Activated B cell treated with CpG ODN at 0.5 μM for 24 hours (primary cell): ENCODE results near the gene CPLX3. TPM values are rescaled to one million over a fixed set of nuclear protein-coding genes. Genes with fewer than 3 reads are reported as not detected.
A peak's percentile ranks its signal among the peaks of the same experiment; 100 is the strongest.

ENCODE experiments used
- ATAC-seq: fragments of 200-7000 bp; cut with Tn5 transposase; one replicate; pipeline ENCODE4 v1.10.0; 2021; ENCODE audit warnings: low read depth, mild to moderate bottlenecking, moderate library complexity
- CTCF ChIA-PET: fragments of 350-600 bp; sonication (Branson Sonifier 250); formaldehyde crosslinking; loops from one replicate; lab custom pipeline; 2021; ENCODE audit warnings: antibody characterized with exemption; lab: Charles Lee
- POLR2A ChIA-PET: fragments of 350-600 bp; sonication (Branson Sonifier 250); formaldehyde crosslinking; loops from one replicate; lab custom pipeline; 2021; ENCODE audit warnings: antibody characterized with exemption; lab: Charles Lee
- DNase-seq: peaks from one replicate; pipeline ENCODE4 v3.0.0; 2022
- H3K27ac Mint-ChIP-seq: one replicate; pipeline ENCODE4 v1.8.0; 2020; ENCODE audit warnings: mixed read lengths
- H3K27me3 Mint-ChIP-seq: one replicate; pipeline ENCODE4 v1.8.0; 2021; ENCODE audit warnings: mixed read lengths
- H3K36me3 Mint-ChIP-seq: one replicate; pipeline ENCODE4 v1.8.0; 2021; ENCODE audit warnings: low read depth, mixed read lengths
- H3K4me1 Mint-ChIP-seq: one replicate; pipeline ENCODE4 v1.8.0; 2021; ENCODE audit warnings: mixed read lengths
- H3K4me3 Mint-ChIP-seq: one replicate; pipeline ENCODE4 v1.8.0; 2020; ENCODE audit warnings: mild to moderate bottlenecking, mixed read lengths
- H3K9me3 Mint-ChIP-seq: one replicate; pipeline ENCODE4 v1.8.0; 2020; ENCODE audit warnings: mixed read lengths
- CTCF ChIP-seq: fragments of 200-600 bp; IDR thresholded peaks from one replicate; pipeline ENCODE4 v1.8.0; 2022; ENCODE audit warnings: antibody characterized with exemption, mild to moderate bottlenecking
- intact Hi-C: fragments of 100-400 bp; cut with micrococcal nuclease; formaldehyde crosslinking; loops from one replicate; pipeline ENCODE4 v1.15.1; 2024
- total RNA-seq: library from RNA; stranded (reverse); gene quantifications from 2 replicates; pipeline ENCODE4 v1.2.3, GENCODE V29; 2022

The CPLX3 gene
- total RNA-seq, 1 donor from 2014 or later, result 0.22 TPM

DNA sequence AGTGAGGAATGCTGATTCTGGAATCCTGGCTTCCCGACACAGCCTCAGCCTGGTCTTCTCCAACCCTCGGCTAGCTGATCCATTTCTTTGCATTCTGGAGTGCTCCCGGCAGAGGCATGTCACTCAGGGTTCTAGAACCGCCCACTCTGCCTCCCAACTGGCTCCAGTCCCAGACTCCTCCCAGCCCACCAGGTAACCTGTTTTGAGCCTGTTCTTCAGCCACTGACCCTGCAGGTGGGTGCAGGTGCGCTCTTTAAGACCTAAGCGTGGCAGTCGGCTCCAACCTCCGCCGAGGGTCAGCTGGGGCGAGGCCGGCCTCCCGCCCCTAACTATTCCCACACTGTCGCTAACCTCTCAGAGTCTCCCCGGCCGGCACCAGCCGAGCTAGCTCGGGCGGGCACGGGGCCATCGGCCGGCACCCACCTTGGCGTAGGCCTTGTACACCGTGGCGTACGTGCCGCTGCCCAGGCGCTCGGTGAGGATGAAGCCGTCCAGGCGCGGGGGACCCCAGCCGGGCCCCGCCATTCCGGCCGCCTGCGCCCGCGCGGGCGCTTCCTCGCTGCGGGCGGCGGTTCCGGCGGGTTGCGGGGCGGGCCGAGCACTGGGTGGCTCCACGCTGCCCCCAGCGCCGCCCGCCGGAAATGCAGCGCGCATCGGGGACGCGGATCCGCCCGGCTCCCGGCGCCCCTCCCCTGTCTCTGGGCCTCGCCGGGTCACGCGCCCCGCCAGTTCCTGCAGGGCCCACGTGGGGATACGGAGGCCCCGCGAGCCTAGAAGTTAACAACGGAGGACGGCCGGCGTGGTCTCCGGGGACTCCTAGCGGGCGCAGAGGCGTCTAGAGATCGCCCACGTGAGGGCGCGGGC is 16.4 kb downstream of the CPLX3 start, which contains the start of gene ULK3:
Gene ULK3, minus strand, starts transcription at position 576 of the 864 bp plus-strand sequence. Its CDS starts 51 bp downstream, at position 525.
- peak; percentile 95 for ATAC-seq
- H3K4me1 Mint-ChIP-seq, result peaks cover 48% of the 10 kb centered on the region
- H3K9me3 Mint-ChIP-seq, result no peaks in the 10 kb centered on the region
- TF ChIP-seq CTCF, result no peak
- POLR2A ChIA-PET, result interaction anchor here (0.6 to 6.3 kb wide), 15 partner anchors 12 to 95 kb away, joined by 3 to 42 read pairs (median 5); partner anchors contain the start of genes COX5A and CSK
- intact Hi-C loops, result loop anchor here (1.0 to 2.0 kb wide), 11 partner anchors 14 to 208 kb away; partner anchors contain the start of genes COX5A, CPLX3, FAM219B and MPI
- no peaks in the 10 kb centered on the region for H3K27me3 Mint-ChIP-seq
- peak within 1 kb of the TSS; percentile 77 for H3K27ac Mint-ChIP-seq
- peaks cover 37% of the 10 kb centered on the region for H3K36me3 Mint-ChIP-seq
- CTCF ChIA-PET, result interaction anchor here (1.1 to 2.5 kb wide), 7 partner anchors 27 to 108 kb away, joined by 3 to 14 read pairs (median 5); partner anchors contain the start of gene FAM219B
- H3K4me3 Mint-ChIP-seq, result peak within 1 kb of the TSS; percentile 91
- peak; percentile 97 for DNase-seq

GRCh38 chr15:74843445-74843828 is 17.0 kb downstream of the CPLX3 start:
- peak overlapping the region; percentile 77 for H3K27ac Mint-ChIP-seq
- ATAC-seq (no peak), DNase-seq (no peak)
- intact Hi-C loops, result loop anchor here (1.0 to 2.0 kb wide), 11 partner anchors 13 to 209 kb away; partner anchors contain the start of genes COX5A, CPLX3, FAM219B and MPI
- H3K36me3 Mint-ChIP-seq, result peaks cover 43% of the 10 kb centered on the region
- POLR2A ChIA-PET, result interaction anchor here (0.6 to 6.3 kb wide), 12 partner anchors 11 to 95 kb away, joined by 3 to 42 read pairs (median 5); partner anchors contain the start of genes COX5A and CSK
- no peaks in the 10 kb centered on the region for H3K9me3 Mint-ChIP-seq
- peak overlapping the region; percentile 81 for H3K4me3 Mint-ChIP-seq
- H3K4me1 Mint-ChIP-seq, result peaks cover 48% of the 10 kb centered on the region
- no peaks in the 10 kb centered on the region for H3K27me3 Mint-ChIP-seq
- TF ChIP-seq CTCF, result no peak
- CTCF ChIA-PET, result interaction anchor here (1.1 to 2.5 kb wide), 6 partner anchors 27 to 107 kb away, joined by 3 to 14 read pairs (median 4); partner anchors contain the start of gene FAM219B

DNA sequence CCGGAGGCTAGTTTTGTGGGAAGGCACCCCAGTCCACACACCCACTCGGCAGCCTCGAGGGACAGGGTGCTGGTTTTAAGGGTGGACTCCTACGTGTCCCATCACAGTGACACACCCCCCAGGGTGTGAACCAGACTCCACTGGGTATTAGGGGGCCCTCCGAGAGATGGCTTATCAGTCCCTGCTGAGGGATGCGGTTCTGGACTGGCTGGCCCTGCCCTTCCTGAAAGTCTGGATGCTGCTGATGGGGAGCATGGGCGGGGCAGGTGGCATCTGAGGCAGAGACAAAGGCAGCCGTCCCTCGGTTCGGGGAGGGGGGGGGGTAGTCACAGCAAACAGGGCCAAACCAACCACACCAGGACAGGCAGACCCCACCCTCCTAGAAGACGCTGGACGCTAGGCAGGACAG is 17.5 kb downstream of the CPLX3 start:
- intact Hi-C loops, result loop anchor here (1.0 to 2.0 kb wide), 11 partner anchors 13 to 209 kb away; partner anchors contain the start of genes COX5A, CPLX3, FAM219B and MPI
- ChIA-PET CTCF (interaction anchor here (1.2 to 2.5 kb wide), 3 partner anchors 26 to 73 kb away, joined by 4 to 8 read pairs (median 5); partner anchors contain the start of gene FAM219B), POLR2A (interaction anchor here (1.0 to 6.3 kb wide), 9 partner anchors 10 to 67 kb away, joined by 3 to 42 read pairs (median 5); partner anchors contain the start of genes CSK and FAM219B)
- ATAC-seq (no peak), DNase-seq (no peak)
- Mint-ChIP-seq H3K9me3 (no peaks in the 10 kb centered on the region), H3K4me1 (peaks cover 48% of the 10 kb centered on the region), H3K4me3 (no peak overlapping the region), H3K27ac (peak overlapping the region; percentile 77), H3K27me3 (no peaks in the 10 kb centered on the region), H3K36me3 (peaks cover 44% of the 10 kb centered on the region)
- TF ChIP-seq CTCF, result no peak

- POLR2A ChIA-PET, result interaction anchor here (0.5 to 6.3 kb wide), 11 partner anchors 10 to 255 kb away, joined by 3 to 42 read pairs (median 4); partner anchors contain the start of genes CSK and FAM219B
These were observed 18.1 kb downstream of the CPLX3 start for GRCh38 chr15:74844319-74845207.

More at GRCh38 chr15:74844319-74845207, 18.1 kb downstream of the CPLX3 start:
- no peaks in the 10 kb centered on the region for H3K27me3 Mint-ChIP-seq
- H3K27ac Mint-ChIP-seq, result peak overlapping the region; percentile 65
- DNase-seq, result no peak
- intact Hi-C loops, result no loop called here
- no peak overlapping the region for H3K4me3 Mint-ChIP-seq
- no peak for TF ChIP-seq CTCF
- CTCF ChIA-PET, result interaction anchor here (0.9 to 2.5 kb wide), 2 partner anchors 62 to 74 kb away, joined by 3 to 5 read pairs; partner anchors contain the start of gene FAM219B
- H3K36me3 Mint-ChIP-seq, result peaks cover 43% of the 10 kb centered on the region
- H3K4me1 Mint-ChIP-seq, result peaks cover 49% of the 10 kb centered on the region
- no peak for ATAC-seq
- no peaks in the 10 kb centered on the region for H3K9me3 Mint-ChIP-seq
